Measurements from ENCODE around the gene TASL.
"Not testable (repeated sequence)": the region's sequence is repeated elsewhere in the genome, so short reads cannot be mapped to it uniquely, and the experiment has no call there.

TASL gene

GRCh38 chrX:30568136-30568535 is 9.4 kb downstream of the TASL start:
- peak; percentile 89 for ATAC-seq
- TF ChIP-seq, protein P1, sequence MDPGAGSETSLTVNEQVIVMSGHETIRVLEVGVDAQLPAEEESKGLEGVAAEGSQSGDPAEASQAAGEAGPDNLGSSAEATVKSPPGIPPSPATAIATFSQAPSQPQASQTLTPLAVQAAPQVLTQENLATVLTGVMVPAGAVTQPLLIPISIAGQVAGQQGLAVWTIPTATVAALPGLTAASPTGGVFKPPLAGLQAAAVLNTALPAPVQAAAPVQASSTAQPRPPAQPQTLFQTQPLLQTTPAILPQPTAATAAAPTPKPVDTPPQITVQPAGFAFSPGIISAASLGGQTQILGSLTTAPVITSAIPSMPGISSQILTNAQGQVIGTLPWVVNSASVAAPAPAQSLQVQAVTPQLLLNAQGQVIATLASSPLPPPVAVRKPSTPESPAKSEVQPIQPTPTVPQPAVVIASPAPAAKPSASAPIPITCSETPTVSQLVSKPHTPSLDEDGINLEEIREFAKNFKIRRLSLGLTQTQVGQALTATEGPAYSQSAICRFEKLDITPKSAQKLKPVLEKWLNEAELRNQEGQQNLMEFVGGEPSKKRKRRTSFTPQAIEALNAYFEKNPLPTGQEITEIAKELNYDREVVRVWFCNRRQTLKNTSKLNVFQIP (CRISPR knock-in tag; IDR thresholded peaks at IDR 0.05; ENCODE audit: borderline replicate concordance, low read depth) = no peak
- no peak for TF ChIP-seq ESRRG (CRISPR knock-in tag; IDR thresholded peaks at IDR 0.05)

DNA sequence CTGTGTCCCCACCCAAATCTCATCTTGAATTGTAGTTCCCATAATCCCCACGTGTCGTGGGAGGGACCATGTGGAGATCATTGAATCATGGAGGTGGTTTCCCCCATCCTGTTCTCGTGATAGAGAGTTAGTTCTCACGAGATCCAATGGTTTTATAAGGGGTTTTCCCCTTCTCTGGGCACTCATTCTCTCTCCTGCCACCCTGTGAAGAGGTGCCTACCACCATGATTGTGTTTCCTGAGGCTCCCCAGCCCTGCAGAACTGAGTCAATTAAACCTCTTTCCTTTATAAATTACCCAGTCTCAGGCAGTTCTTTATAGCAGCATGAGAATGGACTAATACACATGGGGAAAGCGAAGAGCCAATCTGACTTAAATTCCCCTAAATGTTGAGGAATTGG is 14.5 kb downstream of the TASL start:
- not testable (repeated sequence) for ATAC-seq

DNA sequence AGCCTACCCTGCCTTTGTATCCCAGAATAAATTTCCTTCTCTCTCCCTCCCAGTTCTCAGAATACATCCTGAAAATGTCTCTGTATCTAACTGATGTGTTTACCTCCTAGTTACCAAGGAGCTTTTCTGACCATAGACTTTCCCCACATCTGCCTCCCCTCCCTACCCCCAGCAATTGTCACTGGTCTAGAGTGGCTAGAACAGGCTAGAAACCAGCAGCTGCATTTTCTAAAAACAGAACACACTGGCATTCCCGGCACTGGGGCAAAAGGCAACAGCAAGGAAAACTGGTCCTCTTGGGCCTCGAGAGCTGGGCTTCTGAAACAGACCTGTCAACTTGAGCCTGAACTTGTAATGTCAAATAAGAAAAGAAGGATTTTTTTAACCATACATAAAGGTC is 16.4 kb downstream of the TASL start:
- no peak for ATAC-seq
- TF ChIP-seq BACH2 (CRISPR knock-in tag; IDR thresholded peaks at IDR 0.05; ENCODE audit: borderline replicate concordance) (no peak), ZFP3 (CRISPR knock-in tag; IDR thresholded peaks at IDR 0.05) (no peak), ZNF8 (CRISPR knock-in tag; IDR thresholded peaks at IDR 0.05) (no peak), ISL1 (CRISPR knock-in tag; IDR thresholded peaks at IDR 0.05) (no peak), ZFP30 (CRISPR knock-in tag; IDR thresholded peaks at IDR 0.05) (no peak), ZNF565 (CRISPR knock-in tag; conservative IDR thresholded peaks at IDR 0.05; ENCODE audit: low read depth) (no peak), SNAI2 (CRISPR knock-in tag; IDR thresholded peaks at IDR 0.05) (no peak)
- TF ChIP-seq, protein P2, sequence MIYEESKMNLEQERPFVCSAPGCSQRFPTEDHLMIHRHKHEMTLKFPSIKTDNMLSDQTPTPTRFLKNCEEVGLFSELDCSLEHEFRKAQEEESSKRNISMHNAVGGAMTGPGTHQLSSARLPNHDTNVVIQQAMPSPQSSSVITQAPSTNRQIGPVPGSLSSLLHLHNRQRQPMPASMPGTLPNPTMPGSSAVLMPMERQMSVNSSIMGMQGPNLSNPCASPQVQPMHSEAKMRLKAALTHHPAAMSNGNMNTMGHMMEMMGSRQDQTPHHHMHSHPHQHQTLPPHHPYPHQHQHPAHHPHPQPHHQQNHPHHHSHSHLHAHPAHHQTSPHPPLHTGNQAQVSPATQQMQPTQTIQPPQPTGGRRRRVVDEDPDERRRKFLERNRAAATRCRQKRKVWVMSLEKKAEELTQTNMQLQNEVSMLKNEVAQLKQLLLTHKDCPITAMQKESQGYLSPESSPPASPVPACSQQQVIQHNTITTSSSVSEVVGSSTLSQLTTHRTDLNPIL (CRISPR knock-in tag; IDR thresholded peaks at IDR 0.05; ENCODE audit: low read depth) = no peak
- TF ChIP-seq, protein P3, sequence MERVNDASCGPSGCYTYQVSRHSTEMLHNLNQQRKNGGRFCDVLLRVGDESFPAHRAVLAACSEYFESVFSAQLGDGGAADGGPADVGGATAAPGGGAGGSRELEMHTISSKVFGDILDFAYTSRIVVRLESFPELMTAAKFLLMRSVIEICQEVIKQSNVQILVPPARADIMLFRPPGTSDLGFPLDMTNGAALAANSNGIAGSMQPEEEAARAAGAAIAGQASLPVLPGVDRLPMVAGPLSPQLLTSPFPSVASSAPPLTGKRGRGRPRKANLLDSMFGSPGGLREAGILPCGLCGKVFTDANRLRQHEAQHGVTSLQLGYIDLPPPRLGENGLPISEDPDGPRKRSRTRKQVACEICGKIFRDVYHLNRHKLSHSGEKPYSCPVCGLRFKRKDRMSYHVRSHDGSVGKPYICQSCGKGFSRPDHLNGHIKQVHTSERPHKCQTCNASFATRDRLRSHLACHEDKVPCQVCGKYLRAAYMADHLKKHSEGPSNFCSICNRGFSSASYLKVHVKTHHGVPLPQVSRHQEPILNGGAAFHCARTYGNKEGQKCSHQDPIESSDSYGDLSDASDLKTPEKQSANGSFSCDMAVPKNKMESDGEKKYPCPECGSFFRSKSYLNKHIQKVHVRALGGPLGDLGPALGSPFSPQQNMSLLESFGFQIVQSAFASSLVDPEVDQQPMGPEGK (CRISPR knock-in tag; IDR thresholded peaks at IDR 0.05; ENCODE audit: borderline replicate concordance) = no peak

DNA sequence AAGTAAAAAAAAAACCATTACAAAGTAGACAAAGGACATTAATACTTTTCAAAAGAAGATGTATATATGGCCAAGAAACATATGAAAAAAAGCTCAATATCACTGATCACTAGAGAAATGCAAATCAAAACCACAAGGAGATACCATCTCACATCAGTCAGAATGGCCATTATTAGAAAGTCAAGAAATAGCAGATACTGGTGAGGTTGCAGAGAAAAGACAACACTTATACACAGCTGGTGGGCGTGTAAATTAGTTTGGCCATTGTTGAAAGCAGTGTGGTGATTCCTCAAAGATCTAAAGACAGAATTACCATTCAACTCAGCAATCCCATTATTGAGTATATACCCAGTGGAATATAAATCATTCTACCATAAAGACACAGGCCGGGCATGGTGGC is 39.3 kb downstream of the TASL start:
- TF ChIP-seq ZNF70 (CRISPR knock-in tag; IDR thresholded peaks at IDR 0.05) = no peak
- ATAC-seq = no peak

GRCh38 chrX:30533835-30534234 is 43.7 kb downstream of the TASL start:
- no peak for ATAC-seq
- TF ChIP-seq RARB (CRISPR knock-in tag; IDR thresholded peaks at IDR 0.05) (no peak), ARNTL (CRISPR knock-in tag; IDR thresholded peaks at IDR 0.05; ENCODE audit: borderline replicate concordance, low read depth) (no peak), TCF4 (CRISPR knock-in tag; IDR thresholded peaks at IDR 0.05; ENCODE audit: borderline replicate concordance) (no peak), TSHZ2 (CRISPR knock-in tag; IDR thresholded peaks at IDR 0.05) (no peak), ESRRG (CRISPR knock-in tag; IDR thresholded peaks at IDR 0.05) (no peak), TOX (CRISPR knock-in tag; IDR thresholded peaks at IDR 0.05; ENCODE audit: borderline replicate concordance) (no peak), PPARA (CRISPR knock-in tag; IDR thresholded peaks at IDR 0.05; ENCODE audit: borderline replicate concordance) (no peak), ISL1 (CRISPR knock-in tag; IDR thresholded peaks at IDR 0.05) (no peak), BACH2 (CRISPR knock-in tag; IDR thresholded peaks at IDR 0.05; ENCODE audit: borderline replicate concordance) (no peak)
- TF ChIP-seq, protein P1 (CRISPR knock-in tag; IDR thresholded peaks at IDR 0.05; ENCODE audit: borderline replicate concordance, low read depth) = no peak
- TF ChIP-seq, protein P3 (CRISPR knock-in tag; IDR thresholded peaks at IDR 0.05; ENCODE audit: borderline replicate concordance) = no peak

Data from SK-N-SH treated with all-trans-retinoic acid at 6 μM for 48 hours (cell line).